Upper lobe of left lung (tissue), 6 donors: ENCODE measurements around the gene UQCRFS1. TPM values are rescaled to one million over a fixed set of nuclear protein-coding genes. Genes with fewer than 3 reads are reported as not detected.

ENCODE experiments used
- ATAC-seq, 2 donors: fragments of 200-7000 bp; cut with Tn5 transposase; one replicate each; pipeline ENCODE4 v1.9.1; 2022; ENCODE audit warnings: mild to moderate bottlenecking in 2 of 2, moderate library complexity in 2 of 2; ENCODE audit not compliant: low FRiP score in 2 of 2
- DNase-seq, 2 donors: peaks; one replicate each; pipeline ENCODE4 v3.0.0-alpha.2; 2019 to 2020
- H3K27ac ChIP-seq, 4 donors: fragments of 200-600 bp; sonication (generic); one replicate each; pipeline ENCODE4 v1.5.1; 2016 to 2019
- H3K27me3 ChIP-seq, 4 donors: fragments of 200-600 bp; sonication (generic); one replicate each; pipeline ENCODE4 v1.5.1; 2017 to 2019
- H3K36me3 ChIP-seq, 4 donors: fragments of 200-600 bp; sonication (generic); one replicate each; pipeline ENCODE4 v1.5.1; 2016 to 2019
- H3K4me1 ChIP-seq, 4 donors: fragments of 200-600 bp; sonication (generic); one replicate each; pipeline ENCODE4 v1.5.1; 2018 to 2019
- H3K4me3 ChIP-seq, 4 donors: fragments of 200-600 bp; sonication (generic); one replicate each; pipeline ENCODE4 v1.5.1; 2017 to 2019; ENCODE audit warnings: mild to moderate bottlenecking in 2 of 4, moderate library complexity in 1 of 4
- H3K9me3 ChIP-seq, 4 donors: fragments of 200-600 bp; sonication (generic); one replicate each; pipeline ENCODE4 v1.5.1; 2018 to 2019
- EP300 ChIP-seq, 4 donors: sonication (generic); formaldehyde crosslinking; IDR thresholded peaks; one replicate each; pipeline ENCODE4 v1.5.1; 2017; ENCODE audit warnings: antibody characterized with exemption in 4 of 4, control low read depth in 2 of 4
- POLR2A ChIP-seq, 4 donors: fragments of 450-650 bp; IDR thresholded peaks; one replicate each; pipeline ENCODE4 v1.5.1; 2016 to 2017; ENCODE audit warnings: antibody characterized with exemption in 4 of 4, mild to moderate bottlenecking in 2 of 4
- POLR2AphosphoS5 ChIP-seq, 2 donors: sonication (generic); formaldehyde crosslinking; IDR thresholded peaks; one replicate each; pipeline ENCODE4 v1.5.1; 2017; ENCODE audit warnings: antibody characterized with exemption in 2 of 2
- WGBS, 2 donors: methylation state at CpG; one replicate each; pipeline ENCODE4 v1.1.5; 2017 to 2018; 5-methylcytosine and 5-hydroxymethylcytosine counted together
- total RNA-seq, 6 donors: library from RNA; depleted of rRNA in 4 of 6; stranded (reverse); fragments of >200 nt in 4 of 6; gene quantifications; one replicate each; pipeline versions ENCODE4 v1.1.0 to v1.2.1, GENCODE V29; 2016 to 2021
- TF ChIP-seq, protein P1 (sequence below), 6 experiments: fragments of 450-650 bp in 4 of 6; fragments of 200-600 bp in 2 of 6; sonication (generic) in 2 of 6; IDR thresholded peaks; one replicate each; pipeline ENCODE4 v1.5.1; 2016 to 2019; ENCODE audit warnings: antibody characterized with exemption in 6 of 6
- donor health status: DM: no; HTN: no; CAD: no; lungs with moderate emphysema.
- donor health status: DM: no; HTN: yes; CAD: no; lungs with severe emphysema.

Gene UQCRFS1
- total RNA-seq, 6 donors from 2014 or later, result 9.4 to 36.6 (median 20.0) TPM

DNA sequence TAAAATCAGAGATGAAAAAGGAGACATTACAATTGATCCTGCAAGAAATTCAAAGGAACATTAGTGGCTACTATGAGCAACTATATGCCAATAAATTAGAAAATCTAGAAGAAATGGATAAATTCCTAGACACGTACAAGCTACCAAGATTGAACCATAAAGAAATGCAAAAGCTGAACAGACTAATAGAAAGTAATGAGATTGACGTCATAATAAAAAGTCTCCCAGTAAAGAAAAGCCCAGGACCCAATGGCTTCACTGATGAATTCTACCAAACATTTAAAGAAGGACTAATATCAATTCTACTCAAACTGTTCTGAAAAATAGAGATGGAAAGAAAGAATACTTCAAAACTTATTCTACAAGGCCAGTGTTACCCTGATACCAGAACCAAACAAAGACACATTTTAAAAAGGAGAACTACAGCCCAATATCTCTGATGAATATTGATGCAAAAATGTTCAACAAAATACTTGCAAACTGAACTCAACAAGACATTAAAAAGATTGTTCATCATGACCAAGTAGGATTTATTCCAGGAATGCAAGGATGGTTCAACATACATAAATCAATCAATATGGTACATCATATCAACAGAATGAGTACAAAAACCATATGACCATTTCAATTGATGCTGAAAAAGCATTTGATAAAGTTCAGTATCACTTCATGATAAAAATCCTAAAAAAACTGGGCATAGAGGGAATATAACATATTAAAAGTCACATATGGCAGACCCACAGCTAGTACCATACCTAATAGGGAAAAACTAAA lies 35.8 kb downstream of the UQCRFS1 start:
- Histone ChIP-seq H3K9me3 (peaks cover 18 to 29% (median 26%) of the 10 kb centered on the region in 4 donors), H3K36me3 (no peaks in the 10 kb centered on the region), H3K27me3 (no peaks in the 10 kb centered on the region), H3K4me3 (no peak overlapping the region), H3K4me1 (no peaks in the 10 kb centered on the region), H3K27ac (no peak overlapping the region)
- 73 to 82% methylated on average over 2 of the region's 2 CpGs for WGBS, 2 donors
- ATAC-seq (no peak), DNase-seq (no peak)
- TF ChIP-seq EP300 (IDR thresholded peaks at IDR 0.05) (no peak), POLR2AphosphoS5 (IDR thresholded peaks at IDR 0.05) (no peak), POLR2A (IDR thresholded peaks at IDR 0.05) (no peak)
- TF ChIP-seq, protein P1, sequence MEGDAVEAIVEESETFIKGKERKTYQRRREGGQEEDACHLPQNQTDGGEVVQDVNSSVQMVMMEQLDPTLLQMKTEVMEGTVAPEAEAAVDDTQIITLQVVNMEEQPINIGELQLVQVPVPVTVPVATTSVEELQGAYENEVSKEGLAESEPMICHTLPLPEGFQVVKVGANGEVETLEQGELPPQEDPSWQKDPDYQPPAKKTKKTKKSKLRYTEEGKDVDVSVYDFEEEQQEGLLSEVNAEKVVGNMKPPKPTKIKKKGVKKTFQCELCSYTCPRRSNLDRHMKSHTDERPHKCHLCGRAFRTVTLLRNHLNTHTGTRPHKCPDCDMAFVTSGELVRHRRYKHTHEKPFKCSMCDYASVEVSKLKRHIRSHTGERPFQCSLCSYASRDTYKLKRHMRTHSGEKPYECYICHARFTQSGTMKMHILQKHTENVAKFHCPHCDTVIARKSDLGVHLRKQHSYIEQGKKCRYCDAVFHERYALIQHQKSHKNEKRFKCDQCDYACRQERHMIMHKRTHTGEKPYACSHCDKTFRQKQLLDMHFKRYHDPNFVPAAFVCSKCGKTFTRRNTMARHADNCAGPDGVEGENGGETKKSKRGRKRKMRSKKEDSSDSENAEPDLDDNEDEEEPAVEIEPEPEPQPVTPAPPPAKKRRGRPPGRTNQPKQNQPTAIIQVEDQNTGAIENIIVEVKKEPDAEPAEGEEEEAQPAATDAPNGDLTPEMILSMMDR (IDR thresholded peaks at IDR 0.05), result no peak

DNA sequence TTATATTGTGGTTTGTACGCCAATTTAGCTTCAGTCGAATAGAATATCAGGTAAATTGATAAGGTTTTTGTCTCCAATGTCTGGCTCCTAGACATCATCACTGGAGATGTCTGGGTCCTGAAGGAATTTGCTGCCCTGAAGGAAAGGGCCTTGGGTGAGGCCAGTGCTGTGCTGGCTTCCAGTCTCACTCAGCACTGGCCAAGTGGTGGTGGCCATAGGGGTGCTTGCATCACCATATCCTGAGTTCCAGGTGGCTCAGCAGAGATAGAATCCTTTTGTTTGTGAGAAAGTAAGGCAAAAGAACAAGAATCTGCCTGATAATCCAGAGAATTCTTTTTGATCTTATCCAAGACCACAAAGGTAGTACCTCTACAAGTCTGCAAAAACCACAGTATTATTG lies 39.1 kb downstream of the UQCRFS1 start:
- WGBS, 2 donors, result 35 to 44% methylated on average over 2 of the region's 2 CpGs
- Histone ChIP-seq H3K27me3 (no peaks in the 10 kb centered on the region), H3K9me3 (peaks cover 18 to 28% (median 26%) of the 10 kb centered on the region in 4 donors), H3K27ac (no peak overlapping the region), H3K4me3 (no peak overlapping the region), H3K36me3 (no peaks in the 10 kb centered on the region), H3K4me1 (no peaks in the 10 kb centered on the region)
- ATAC-seq, result no peak
- DNase-seq, result no peak
- no peak for TF ChIP-seq POLR2A (IDR thresholded peaks at IDR 0.05)
- TF ChIP-seq, protein P1 (IDR thresholded peaks at IDR 0.05), result no peak
- TF ChIP-seq POLR2AphosphoS5 (IDR thresholded peaks at IDR 0.05), result no peak
- no peak for TF ChIP-seq EP300 (IDR thresholded peaks at IDR 0.05)

DNA sequence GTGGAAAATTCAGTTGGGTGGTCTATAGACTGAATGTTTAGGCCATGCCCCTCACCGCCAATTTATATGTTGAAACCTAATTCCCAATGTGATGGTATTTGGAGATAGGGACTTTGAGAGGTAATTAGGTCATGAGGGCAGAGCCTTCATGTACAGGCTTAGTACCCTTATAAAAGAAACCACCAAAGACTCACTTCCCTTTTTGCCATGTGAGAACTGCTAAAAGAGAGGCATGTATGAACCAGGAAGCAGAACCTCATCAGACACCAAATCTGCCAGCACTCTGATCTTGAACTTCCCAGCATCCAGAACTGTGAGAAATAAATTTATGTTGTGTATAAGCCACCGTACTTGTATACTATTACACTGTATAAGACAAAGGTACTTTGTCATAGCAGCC lies 40.6 kb downstream of the UQCRFS1 start:
- Histone ChIP-seq H3K27me3 (no peaks in the 10 kb centered on the region), H3K4me3 (no peak overlapping the region), H3K27ac (no peak overlapping the region), H3K9me3 (peaks cover 7 to 14% (median 10%) of the 10 kb centered on the region in 4 donors), H3K4me1 (no peaks in the 10 kb centered on the region), H3K36me3 (no peaks in the 10 kb centered on the region)
- DNase-seq, result no peak
- 94 to 95% methylated on average over 2 of the region's 2 CpGs for WGBS, 2 donors
- TF ChIP-seq, protein P1 (IDR thresholded peaks at IDR 0.05), result no peak
- TF ChIP-seq POLR2A (IDR thresholded peaks at IDR 0.05), result no peak
- no peak for TF ChIP-seq POLR2AphosphoS5 (IDR thresholded peaks at IDR 0.05)
- no peak for TF ChIP-seq EP300 (IDR thresholded peaks at IDR 0.05)
- no peak for ATAC-seq

DNA sequence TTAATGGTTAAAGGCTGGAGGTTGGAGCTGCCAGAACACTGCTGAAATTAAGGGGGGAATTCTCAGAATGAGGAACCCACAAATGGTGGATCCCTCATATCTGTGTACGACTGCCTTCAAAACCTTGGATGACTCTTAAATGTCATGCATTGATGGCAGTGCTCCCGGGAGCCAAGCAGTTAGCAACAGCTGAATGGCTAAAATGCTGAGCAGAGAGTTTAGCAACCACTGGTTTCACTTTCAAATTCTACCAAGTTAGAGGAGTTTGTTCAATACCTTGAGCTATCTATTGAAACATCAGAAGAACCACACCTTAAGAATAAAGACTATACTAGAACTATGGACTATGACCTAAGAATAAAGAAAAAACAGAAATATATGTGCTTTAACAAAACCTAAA lies 41.4 kb downstream of the UQCRFS1 start:
- Histone ChIP-seq H3K36me3 (no peaks in the 10 kb centered on the region), H3K4me1 (no peaks in the 10 kb centered on the region), H3K4me3 (no peak overlapping the region), H3K9me3 (peaks cover 0 to 6% (median 4%) of the 10 kb centered on the region in 4 donors), H3K27ac (no peak overlapping the region), H3K27me3 (no peaks in the 10 kb centered on the region)
- no peak for TF ChIP-seq POLR2AphosphoS5 (IDR thresholded peaks at IDR 0.05)
- TF ChIP-seq EP300 (IDR thresholded peaks at IDR 0.05), result no peak
- no peak for TF ChIP-seq POLR2A (IDR thresholded peaks at IDR 0.05)
- TF ChIP-seq, protein P1 (IDR thresholded peaks at IDR 0.05), result no peak
- 83 to 86% methylated on average over 2 of the region's 2 CpGs for WGBS, 2 donors
- DNase-seq, result no peak
- ATAC-seq, result no peak

DNA sequence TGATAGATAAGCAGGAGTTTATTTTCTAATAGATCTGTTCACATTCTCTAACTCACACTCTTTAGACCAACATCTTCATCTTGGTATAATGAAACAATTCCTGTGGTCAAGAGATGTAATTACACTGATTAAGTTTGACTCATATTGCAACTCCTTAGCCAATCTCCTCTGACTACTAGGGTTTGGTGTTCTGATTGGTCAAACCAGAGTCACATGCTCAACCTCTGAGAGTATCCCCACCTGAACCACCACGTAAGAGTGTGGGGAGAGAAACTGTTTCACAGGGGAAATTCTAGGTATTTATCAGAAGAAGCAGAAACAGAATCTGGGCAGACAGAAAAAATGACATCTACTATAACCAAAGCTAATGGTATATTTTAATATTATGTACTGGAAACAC lies 42.4 kb downstream of the UQCRFS1 start:
- no peaks in the 10 kb centered on the region for H3K36me3 ChIP-seq
- no peak for DNase-seq
- no peaks in the 10 kb centered on the region for H3K4me1 ChIP-seq
- WGBS, 2 donors, result 22 to 48% methylated on average over 1 of the region's 1 CpG
- H3K27ac ChIP-seq, result no peak overlapping the region
- no peak overlapping the region for H3K4me3 ChIP-seq
- no peak for ATAC-seq
- TF ChIP-seq POLR2AphosphoS5 (IDR thresholded peaks at IDR 0.05) (no peak), EP300 (IDR thresholded peaks at IDR 0.05) (no peak), POLR2A (IDR thresholded peaks at IDR 0.05) (no peak)
- TF ChIP-seq, protein P1 (IDR thresholded peaks at IDR 0.05), result no peak
- no peaks in the 10 kb centered on the region for H3K27me3 ChIP-seq
- H3K9me3 ChIP-seq, result peaks cover 0 to 4% (median 0%) of the 10 kb centered on the region in 4 donors
